Pancreas (tissue), 10 donors: ENCODE data around the gene CYP26B1. TPM values are rescaled to one million over a fixed set of nuclear protein-coding genes. Genes with fewer than 3 reads are reported as not detected.

ENCODE experiments used
- ATAC-seq, 4 donors: fragments of 200-7000 bp; cut with Tn5 transposase; one replicate each; pipeline versions ENCODE4 v1.8.0 to v1.9.1; 2020; ENCODE audit warnings: mild to moderate bottlenecking in 4 of 4, moderate library complexity in 4 of 4
- DNase-seq, 6 donors: peaks; one replicate each; pipeline ENCODE4 v3.0.0-alpha.2; 2020
- FAIRE-seq: peaks from 2 replicates; lab custom pipeline; 2012; peaks lifted over from hg19 to GRCh38; lab: Jason Lieb, UNC
- H3K27ac ChIP-seq, 4 donors: fragments of 200-600 bp; sonication (generic); 1 replicate in 3 of 4; 2 replicates in 1 of 4; pipeline versions ENCODE4 v1.5.0 to v1.8.0; 2020
- H3K27me3 ChIP-seq, 4 donors: fragments of 200-600 bp; one replicate each; pipeline ENCODE4 v1.8.0; 2021
- H3K36me3 ChIP-seq, 3 donors: fragments of 200-600 bp; sonication (generic) in 1 of 3; one replicate each; pipeline versions ENCODE4 v1.5.0 to v1.8.0; 2020 to 2021
- H3K4me1 ChIP-seq, 3 donors: fragments of 200-600 bp; one replicate each; pipeline ENCODE4 v1.8.0; 2021
- H3K4me3 ChIP-seq, 4 donors: fragments of 200-600 bp; sonication (generic) in 2 of 4; one replicate each; pipeline versions ENCODE4 v1.5.0 to v1.8.0; 2020 to 2021
- H3K9me3 ChIP-seq, 4 donors: fragments of 200-600 bp; one replicate each; pipeline ENCODE4 v1.8.0; 2021
- WGBS, 2 donors: extraction: QIAGEN DNeasy Blood & Tissue Kit; methylation state at CpG; one replicate each; pipeline ENCODE4 v1.1.7; 2013; 5-methylcytosine and 5-hydroxymethylcytosine counted together
- intact Hi-C, 3 donors: fragments of 100-400 bp; cut with DNase I; formaldehyde crosslinking; loops; one replicate each; pipeline versions ENCODE4 v1.11.1 to v1.14.2; 2022
- polyA plus RNA-seq, 2 donors: library from polyadenylated mRNA; stranded (reverse); fragments of 200-250 nt; gene quantifications; one replicate each; pipeline ENCODE4 v1.2.3, GENCODE V29; 2013
- total RNA-seq, 6 donors: library from RNA; stranded (reverse); fragmentation: NEBNext Ultra II Directional in 4 of 6; extraction: Animal tissue kit (Norgen Biotek cat#: 25700) in 4 of 6; gene quantifications; one replicate each; pipeline versions ENCODE4 v1.2.1 to v1.2.4, GENCODE V29; 2021 to 2023
- TF ChIP-seq, protein P1 (sequence below), 4 donors: fragments of 200-600 bp; sonication (generic) in 3 of 4; IDR thresholded peaks; one replicate each; pipeline versions ENCODE4 v1.5.0 to v1.8.0; 2021; ENCODE audit warnings: antibody characterized with exemption in 4 of 4
- donor health status: healthy with polysubstance abuse.
- donor health status: DM: no; HTN: no; CAD: no; lungs with moderate emphysema.
- donor health status: DM: no; HTN: no; CAD: no.
- donor health status: control.
- donor health status: control.
- donor health status: Bipolar disorder and iron deficiency.
- donor health status: DM: yes; HTN: yes; CAD: no.
- donor health status: DM: no; HTN: no; CAD: no.
- donor health status: DM: no; HTN: no; CAD: no.
- donor health status: DM: yes; HTN: yes; CAD: no.

CYP26B1 gene
- total and polyA plus RNA-seq, 8 donors: 0.16 to 1.3 (median 0.46) TPM

DNA sequence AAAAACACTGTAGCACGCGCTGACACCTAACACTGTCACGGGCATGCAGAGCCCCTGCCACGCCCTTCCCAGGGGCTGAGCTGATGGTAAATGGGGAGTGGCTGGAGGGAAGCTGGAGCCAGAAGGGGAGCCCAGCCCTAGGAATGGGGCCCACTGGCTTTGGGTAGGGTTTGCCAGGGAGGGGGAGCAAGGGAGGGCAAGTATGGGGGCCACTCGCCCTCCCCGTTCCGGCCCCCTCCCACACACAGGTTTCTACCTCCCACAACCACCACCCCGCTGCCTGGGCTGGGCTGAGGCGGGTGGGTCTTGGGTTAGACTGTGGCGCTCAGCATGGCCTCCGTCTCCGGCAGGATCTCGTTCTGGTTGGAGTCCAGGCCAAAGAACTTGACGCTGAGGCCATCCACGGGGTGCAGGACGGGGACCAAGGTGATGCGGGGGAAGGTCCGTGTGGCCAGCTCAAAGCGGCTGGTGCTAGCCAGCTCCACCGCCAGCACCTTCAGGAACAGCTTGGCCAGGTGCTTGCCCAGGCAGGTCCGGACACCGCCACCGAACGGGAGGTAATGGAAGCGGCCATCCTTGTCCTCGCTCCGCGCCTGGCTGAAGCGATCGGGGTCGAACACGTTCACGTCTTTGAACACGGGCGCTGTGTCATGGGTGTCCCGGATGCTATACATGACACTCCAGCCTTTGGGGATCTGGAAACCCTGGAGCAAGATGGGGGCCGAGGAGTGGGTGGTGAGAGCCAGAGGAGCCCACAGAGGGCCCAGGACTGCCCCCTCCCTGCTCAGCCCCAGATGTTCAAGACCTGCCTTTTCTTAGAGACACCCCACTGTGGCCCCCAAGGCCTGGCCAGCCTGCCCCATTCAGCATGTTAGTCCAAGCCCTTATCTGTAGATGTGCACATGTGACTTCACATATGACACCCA lies 15.5 kb downstream of the CYP26B1 start:
- TF ChIP-seq, protein P1, sequence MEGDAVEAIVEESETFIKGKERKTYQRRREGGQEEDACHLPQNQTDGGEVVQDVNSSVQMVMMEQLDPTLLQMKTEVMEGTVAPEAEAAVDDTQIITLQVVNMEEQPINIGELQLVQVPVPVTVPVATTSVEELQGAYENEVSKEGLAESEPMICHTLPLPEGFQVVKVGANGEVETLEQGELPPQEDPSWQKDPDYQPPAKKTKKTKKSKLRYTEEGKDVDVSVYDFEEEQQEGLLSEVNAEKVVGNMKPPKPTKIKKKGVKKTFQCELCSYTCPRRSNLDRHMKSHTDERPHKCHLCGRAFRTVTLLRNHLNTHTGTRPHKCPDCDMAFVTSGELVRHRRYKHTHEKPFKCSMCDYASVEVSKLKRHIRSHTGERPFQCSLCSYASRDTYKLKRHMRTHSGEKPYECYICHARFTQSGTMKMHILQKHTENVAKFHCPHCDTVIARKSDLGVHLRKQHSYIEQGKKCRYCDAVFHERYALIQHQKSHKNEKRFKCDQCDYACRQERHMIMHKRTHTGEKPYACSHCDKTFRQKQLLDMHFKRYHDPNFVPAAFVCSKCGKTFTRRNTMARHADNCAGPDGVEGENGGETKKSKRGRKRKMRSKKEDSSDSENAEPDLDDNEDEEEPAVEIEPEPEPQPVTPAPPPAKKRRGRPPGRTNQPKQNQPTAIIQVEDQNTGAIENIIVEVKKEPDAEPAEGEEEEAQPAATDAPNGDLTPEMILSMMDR (IDR thresholded peaks at IDR 0.05): no peak
- intact Hi-C loops: no loop called here
- ATAC-seq: no peak
- no peak for FAIRE-seq
- H3K27ac ChIP-seq: no peak overlapping the region
- H3K9me3 ChIP-seq: no peaks in the 10 kb centered on the region
- peak in 3 of 6 donors; percentile 7 to 55 (median 52) for DNase-seq
- no peaks in the 10 kb centered on the region for H3K36me3 ChIP-seq
- WGBS, 2 donors: 86 to 92% methylated on average over 37 of the region's 37 CpGs
- no peak overlapping the region for H3K4me3 ChIP-seq
- H3K27me3 ChIP-seq: no peaks in the 10 kb centered on the region
- H3K4me1 ChIP-seq: no peaks in the 10 kb centered on the region

DNA sequence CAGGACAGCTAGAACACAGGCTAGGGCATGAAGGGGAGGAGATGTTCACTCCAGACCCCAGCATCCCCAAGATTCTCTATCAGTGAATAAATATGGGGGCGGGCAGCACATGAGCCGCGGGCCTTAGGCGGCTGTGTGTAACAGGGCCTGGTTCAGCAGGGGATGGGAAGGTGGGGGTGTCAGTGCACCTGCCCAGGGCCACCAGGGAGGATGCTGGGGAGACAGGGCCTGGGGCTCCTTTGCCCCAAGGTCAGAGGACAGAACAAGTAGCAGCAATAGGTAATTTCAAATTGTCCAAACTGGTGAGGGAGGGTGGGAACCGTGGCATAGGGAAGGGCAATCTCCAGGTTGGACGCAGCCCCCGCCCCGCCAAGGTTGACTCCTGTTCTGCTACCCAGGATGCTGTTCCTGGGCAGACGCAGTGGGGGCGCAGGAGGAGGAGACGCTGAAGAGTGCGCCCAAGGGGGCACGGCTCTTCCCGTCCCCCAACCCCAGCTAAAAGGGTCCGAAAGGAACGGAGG lies 16.2 kb downstream of the CYP26B1 start:
- Histone ChIP-seq H3K27me3 (no peaks in the 10 kb centered on the region), H3K4me1 (no peaks in the 10 kb centered on the region), H3K9me3 (no peaks in the 10 kb centered on the region), H3K27ac (no peak overlapping the region), H3K4me3 (no peak overlapping the region), H3K36me3 (no peaks in the 10 kb centered on the region)
- DNase-seq (peak in 2 of 6 donors; percentile 8 to 34), ATAC-seq (no peak), FAIRE-seq (no peak)
- TF ChIP-seq, protein P1 (IDR thresholded peaks at IDR 0.05): no peak
- WGBS, 2 donors: 75 to 77% methylated on average over 16 of the region's 16 CpGs
- intact Hi-C loops: no loop called here

DNA sequence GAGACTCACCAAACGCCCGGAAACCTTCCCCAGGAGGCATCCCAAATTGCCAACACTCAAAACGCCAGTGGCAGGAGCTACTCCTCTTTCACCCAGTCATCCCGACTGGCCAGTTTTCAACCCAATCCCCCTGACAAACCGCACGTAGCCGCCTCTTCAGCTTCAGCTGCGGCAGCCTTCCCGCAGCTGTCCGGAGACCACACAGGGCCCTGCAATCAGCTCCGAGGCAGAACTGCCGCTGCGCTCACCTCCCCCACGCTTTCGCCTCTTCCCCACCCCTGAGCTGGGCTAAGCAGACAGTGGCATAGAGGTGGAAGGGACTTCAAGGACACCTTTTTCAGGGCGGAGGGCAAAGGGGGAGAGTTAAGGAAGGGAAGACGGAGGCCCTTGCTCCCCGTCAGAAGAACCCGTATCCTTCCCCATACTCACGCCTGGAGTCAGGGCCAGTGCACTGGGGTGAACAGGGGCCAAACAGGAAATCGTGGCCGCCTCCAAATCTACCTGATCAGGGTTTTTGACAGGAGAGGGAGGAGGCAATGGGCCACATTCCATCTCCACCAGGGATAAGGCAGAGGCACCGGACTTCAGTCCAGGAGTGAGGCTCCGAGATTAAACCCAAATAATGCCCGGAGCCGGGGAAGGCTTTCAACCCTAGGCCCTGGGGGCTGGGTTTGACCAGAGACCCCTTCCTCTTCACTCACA lies 16.9 kb downstream of the CYP26B1 start:
- DNase-seq (peak in 1 of 6 donors; percentile 6), FAIRE-seq (no peak), ATAC-seq (no peak)
- Histone ChIP-seq H3K9me3 (no peaks in the 10 kb centered on the region), H3K4me3 (no peak overlapping the region), H3K27me3 (no peaks in the 10 kb centered on the region), H3K4me1 (no peaks in the 10 kb centered on the region), H3K36me3 (no peaks in the 10 kb centered on the region), H3K27ac (no peak overlapping the region)
- WGBS, 2 donors: 35 to 39% methylated on average over 26 of the region's 26 CpGs
- intact Hi-C loops: no loop called here
- TF ChIP-seq, protein P1 (IDR thresholded peaks at IDR 0.05): no peak

DNA sequence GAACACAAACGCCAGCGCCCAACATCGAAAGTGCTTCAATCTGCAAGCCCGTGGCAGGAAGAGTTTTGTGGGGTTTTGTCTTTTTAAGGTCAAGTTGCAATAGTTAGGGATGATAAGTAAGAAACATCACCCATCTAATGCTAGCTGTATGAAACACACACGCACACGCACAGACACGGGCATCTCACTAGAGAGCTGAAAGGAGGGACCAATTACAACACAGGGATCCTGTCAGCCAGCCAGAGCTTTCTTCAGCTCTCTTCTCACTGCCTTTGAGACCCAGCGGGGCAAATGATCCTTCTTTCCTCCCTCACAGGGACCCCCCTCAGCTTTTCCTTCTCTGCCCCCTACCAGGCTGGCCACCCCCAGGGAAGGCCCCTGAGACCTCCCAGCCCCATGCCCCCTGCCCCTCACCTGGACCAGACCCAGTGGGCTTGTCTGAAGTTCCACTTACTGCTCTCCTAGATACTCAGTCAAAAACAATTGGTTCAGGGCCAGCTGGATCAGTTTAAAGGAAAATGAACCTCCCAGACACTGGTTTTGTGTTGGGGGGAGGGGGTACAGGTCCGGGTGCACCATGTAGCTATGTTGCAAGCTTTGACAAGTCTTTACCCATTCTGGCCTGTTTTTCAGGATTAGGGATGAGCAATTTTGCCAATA lies 17.9 kb downstream of the CYP26B1 start:
- Histone ChIP-seq H3K27ac (no peak overlapping the region), H3K27me3 (no peaks in the 10 kb centered on the region), H3K4me1 (no peaks in the 10 kb centered on the region), H3K4me3 (no peak overlapping the region), H3K36me3 (no peaks in the 10 kb centered on the region), H3K9me3 (no peaks in the 10 kb centered on the region)
- intact Hi-C loops: no loop called here
- no peak for FAIRE-seq
- ATAC-seq: peak in 1 of 4 donors; percentile 26
- TF ChIP-seq, protein P1 (IDR thresholded peaks at IDR 0.05): no peak
- DNase-seq: peak in 1 of 6 donors; percentile 6
- 77 to 80% methylated on average over 9 of the region's 9 CpGs for WGBS, 2 donors
